MCF 10A (cell line): ENCODE measurements around the gene DPYD. TPM values are rescaled to one million over a fixed set of nuclear protein-coding genes. Genes with fewer than 3 reads are reported as not detected.

Experiments
- BruUV-seq: library from RNA; stranded (reverse); fragments of 400-500 nt; replicated peaks from 2 replicates; lab custom pipeline; 2021; lab: Mats Ljungman, UMichigan
- CTCF ChIA-PET: fragments of 300-600 bp; sonication (Branson Sonifier 250); formaldehyde crosslinking; extraction: SDS; loops from one replicate; lab custom pipeline; 2021; ENCODE audit warnings: antibody characterized with exemption, inconsistent platforms; lab: Yijun Ruan, JAX
- POLR2A ChIA-PET: fragments of 300-600, 350-650 bp; sonication (Branson Sonifier 250); formaldehyde crosslinking; extraction: SDS; loops from one replicate; lab custom pipeline; 2020; ENCODE audit warnings: antibody characterized with exemption, inconsistent platforms; lab: Yijun Ruan, JAX
- DNase-seq: peaks from one replicate; pipeline ENCODE4 v3.0.0-alpha.2; 2018; ENCODE audit not compliant: unreplicated experiment
- H3K27ac Mint-ChIP-seq: one replicate; pipeline ENCODE4 v1.8.0; 2022; ENCODE audit warnings: mild to moderate bottlenecking, low read depth, mixed read lengths; ENCODE audit not compliant: unreplicated experiment
- H3K27me3 Mint-ChIP-seq: one replicate; pipeline ENCODE4 v1.8.0; 2022; ENCODE audit warnings: mixed read lengths; ENCODE audit not compliant: insufficient read depth, unreplicated experiment
- H3K36me3 Mint-ChIP-seq: one replicate; pipeline ENCODE4 v1.8.0; 2022; ENCODE audit warnings: mild to moderate bottlenecking, moderate library complexity, mixed read lengths; ENCODE audit not compliant: insufficient read depth, unreplicated experiment
- H3K4me1 Mint-ChIP-seq: one replicate; pipeline ENCODE4 v1.8.0; 2022; ENCODE audit warnings: mixed read lengths; ENCODE audit not compliant: insufficient read depth, unreplicated experiment
- H3K4me3 Mint-ChIP-seq: one replicate; pipeline ENCODE4 v1.8.0; 2022; ENCODE audit warnings: mild to moderate bottlenecking, moderate library complexity, mixed read lengths; ENCODE audit not compliant: unreplicated experiment
- H3K9me3 Mint-ChIP-seq: one replicate; pipeline ENCODE4 v1.8.0; 2022; ENCODE audit warnings: mixed read lengths; ENCODE audit not compliant: unreplicated experiment
- intact Hi-C: fragments of 100-400 bp; cut with micrococcal nuclease; formaldehyde crosslinking; loops from 2 replicates; pipeline ENCODE4 v1.14.1; 2022
- total RNA-seq: library from RNA; stranded (reverse); gene quantifications from 2 replicates; pipeline ENCODE4 v1.2.3, GENCODE V29; 2022
- TF ChIP-seq, protein P1 (sequence below): fragments of 200-600 bp; IDR thresholded peaks from one replicate; pipeline ENCODE4 v1.8.0; 2022; ENCODE audit warnings: antibody characterized with exemption, mild to moderate bottlenecking; ENCODE audit not compliant: unreplicated experiment

DPYD gene
- total RNA-seq, 1 experiment from 2014 or later, result 48.2 TPM

DNA sequence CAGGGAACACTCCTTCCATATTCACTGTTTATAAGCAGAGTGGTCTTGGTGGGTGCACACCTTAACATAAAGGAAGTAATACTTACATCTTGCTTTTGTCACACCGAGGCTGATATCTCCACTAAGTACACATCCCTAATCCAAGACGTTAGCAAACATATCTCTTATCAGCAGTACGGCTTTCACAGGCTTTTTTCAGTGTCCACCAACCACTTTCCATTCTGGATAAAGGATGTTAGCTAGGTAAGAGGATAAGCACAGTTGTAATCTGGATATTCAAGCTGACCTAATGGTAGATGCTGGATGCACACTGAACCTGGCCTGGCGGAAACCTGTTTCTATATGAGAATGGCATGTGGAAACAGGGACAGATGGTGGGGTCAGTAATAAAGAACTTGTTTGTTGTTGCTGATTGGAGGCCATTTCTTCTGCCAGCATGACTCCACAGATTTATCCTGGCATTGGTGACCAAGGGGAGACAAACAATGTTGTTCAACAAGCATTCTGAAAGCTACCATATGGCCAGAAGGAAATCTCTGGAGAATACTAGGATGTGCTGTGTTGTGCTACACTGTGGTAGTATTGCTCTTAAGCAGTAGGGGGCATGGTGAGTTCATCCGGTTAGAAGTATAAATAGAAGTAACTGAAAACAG is 782.8 kb downstream of the DPYD start:
- H3K9me3 Mint-ChIP-seq, result no peaks in the 10 kb centered on the region
- TF ChIP-seq, protein P1, sequence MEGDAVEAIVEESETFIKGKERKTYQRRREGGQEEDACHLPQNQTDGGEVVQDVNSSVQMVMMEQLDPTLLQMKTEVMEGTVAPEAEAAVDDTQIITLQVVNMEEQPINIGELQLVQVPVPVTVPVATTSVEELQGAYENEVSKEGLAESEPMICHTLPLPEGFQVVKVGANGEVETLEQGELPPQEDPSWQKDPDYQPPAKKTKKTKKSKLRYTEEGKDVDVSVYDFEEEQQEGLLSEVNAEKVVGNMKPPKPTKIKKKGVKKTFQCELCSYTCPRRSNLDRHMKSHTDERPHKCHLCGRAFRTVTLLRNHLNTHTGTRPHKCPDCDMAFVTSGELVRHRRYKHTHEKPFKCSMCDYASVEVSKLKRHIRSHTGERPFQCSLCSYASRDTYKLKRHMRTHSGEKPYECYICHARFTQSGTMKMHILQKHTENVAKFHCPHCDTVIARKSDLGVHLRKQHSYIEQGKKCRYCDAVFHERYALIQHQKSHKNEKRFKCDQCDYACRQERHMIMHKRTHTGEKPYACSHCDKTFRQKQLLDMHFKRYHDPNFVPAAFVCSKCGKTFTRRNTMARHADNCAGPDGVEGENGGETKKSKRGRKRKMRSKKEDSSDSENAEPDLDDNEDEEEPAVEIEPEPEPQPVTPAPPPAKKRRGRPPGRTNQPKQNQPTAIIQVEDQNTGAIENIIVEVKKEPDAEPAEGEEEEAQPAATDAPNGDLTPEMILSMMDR, result peak; percentile 64
- no TSS peak for BruUV-seq
- peak; percentile 67 for DNase-seq
- intact Hi-C loops, result loop anchor here (1.0 to 5.0 kb wide), 4 partner anchors 104 to 682 kb away; no protein-coding TSS in a partner anchor
- no peak overlapping the region for H3K27ac Mint-ChIP-seq
- CTCF ChIA-PET, result interaction anchor here (0.5 to 2.3 kb wide), 29 partner anchors 10 to 914 kb away, joined by 3 to 15 read pairs (median 4); no protein-coding TSS in a partner anchor
- H3K4me3 Mint-ChIP-seq, result no peak overlapping the region
- H3K27me3 Mint-ChIP-seq, result no peaks in the 10 kb centered on the region
- POLR2A ChIA-PET, result interaction anchor here (0.8 to 1.1 kb wide), 4 partner anchors 11 to 387 kb away, joined by 3 to 4 read pairs (median 3); no protein-coding TSS in a partner anchor
- H3K4me1 Mint-ChIP-seq, result peaks cover 24% of the 10 kb centered on the region
- H3K36me3 Mint-ChIP-seq, result peaks cover 8% of the 10 kb centered on the region

DNA sequence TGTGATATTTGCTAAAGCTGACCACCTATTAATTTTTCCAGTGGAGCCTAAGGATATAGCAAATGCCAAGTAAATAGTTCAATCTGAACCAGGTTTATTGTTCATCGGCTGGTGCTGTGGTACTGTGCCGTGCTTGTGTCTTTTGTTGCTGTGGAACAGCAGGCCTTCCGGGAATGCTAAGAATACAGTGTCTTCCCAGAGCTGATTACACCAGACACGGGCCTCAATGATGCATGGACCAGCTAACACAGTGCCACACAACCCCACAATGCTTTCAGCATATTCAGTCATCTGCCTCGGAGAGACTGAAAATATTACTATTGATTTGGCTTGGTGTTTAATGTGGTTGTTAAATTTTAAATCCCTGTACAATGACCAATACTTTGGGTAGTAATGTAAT is 783.8 kb downstream of the DPYD start:
- intact Hi-C loops, result loop anchor here (5.0 kb wide), 2 partner anchors 105 to 640 kb away; no protein-coding TSS in a partner anchor
- Mint-ChIP-seq H3K36me3 (peaks cover 8% of the 10 kb centered on the region), H3K4me1 (peaks cover 24% of the 10 kb centered on the region), H3K27me3 (no peaks in the 10 kb centered on the region), H3K4me3 (no peak overlapping the region), H3K9me3 (no peaks in the 10 kb centered on the region), H3K27ac (no peak overlapping the region)
- POLR2A ChIA-PET, result interaction anchor here (1.0 kb wide), 1 partner anchor 35 kb away, joined by 3 read pairs; no protein-coding TSS in a partner anchor
- CTCF ChIA-PET, result interaction anchor here (0.6 to 2.0 kb wide), 4 partner anchors 33 to 760 kb away, joined by 3 to 7 read pairs (median 5); no protein-coding TSS in a partner anchor
- TF ChIP-seq, protein P1, result no peak
- no TSS peak for BruUV-seq
- DNase-seq, result no peak

DNA sequence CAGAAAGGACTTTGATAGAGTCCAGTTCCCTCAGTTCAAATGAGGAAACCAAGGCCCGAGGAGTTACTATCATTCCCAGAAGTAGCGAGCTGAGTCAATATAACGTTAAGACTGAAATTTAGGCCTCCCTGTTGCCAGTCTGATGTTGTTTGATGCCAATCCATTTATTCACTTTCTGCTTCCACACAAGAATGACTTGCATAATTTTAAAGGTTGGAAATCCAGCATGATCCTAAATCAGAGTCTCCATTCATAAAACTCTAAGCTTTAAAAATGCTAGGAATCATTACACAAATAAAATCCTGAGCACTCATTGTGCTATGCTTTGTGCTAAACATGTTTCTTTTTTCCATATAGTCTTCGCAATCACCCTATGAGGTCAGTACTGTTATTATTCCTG is 784.9 kb downstream of the DPYD start:
- Mint-ChIP-seq H3K36me3 (peaks cover 8% of the 10 kb centered on the region), H3K27me3 (no peaks in the 10 kb centered on the region), H3K27ac (no peak overlapping the region), H3K4me1 (peaks cover 24% of the 10 kb centered on the region), H3K9me3 (no peaks in the 10 kb centered on the region), H3K4me3 (no peak overlapping the region)
- no peak for DNase-seq
- BruUV-seq, result no TSS peak
- CTCF ChIA-PET, result interaction anchor here (0.7 kb wide), 1 partner anchor 111 kb away, joined by 4 read pairs; no protein-coding TSS in a partner anchor
- POLR2A ChIA-PET, result no interaction called here
- TF ChIP-seq, protein P1, result no peak
- intact Hi-C loops, result loop anchor here (5.0 kb wide), 2 partner anchors 106 to 641 kb away; no protein-coding TSS in a partner anchor

DNA sequence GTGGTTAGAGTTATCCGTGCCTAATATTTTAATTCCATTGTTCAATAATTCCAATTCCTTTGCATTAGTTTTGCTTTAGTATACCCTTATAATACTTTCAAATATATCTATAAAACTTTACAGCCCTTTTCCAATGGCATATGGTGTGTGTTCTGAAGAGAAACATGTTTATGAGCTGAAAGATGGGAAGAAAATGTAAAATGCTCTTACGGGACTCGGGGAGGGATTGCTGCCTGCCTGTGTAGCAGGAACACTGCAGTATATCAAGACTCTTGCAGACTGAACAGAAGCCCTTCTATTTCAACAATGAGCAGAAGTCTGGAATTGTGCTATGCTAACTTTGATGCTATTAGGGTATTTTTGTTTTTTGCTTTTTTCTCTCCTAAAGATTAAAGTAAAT is 792.4 kb downstream of the DPYD start:
- intact Hi-C loops, result no loop called here
- DNase-seq, result no peak
- TF ChIP-seq, protein P1, result no peak
- Mint-ChIP-seq H3K4me1 (no peaks in the 10 kb centered on the region), H3K27me3 (no peaks in the 10 kb centered on the region), H3K9me3 (no peaks in the 10 kb centered on the region), H3K36me3 (no peaks in the 10 kb centered on the region), H3K4me3 (no peak overlapping the region), H3K27ac (no peak overlapping the region)
- CTCF ChIA-PET, result interaction anchor here (0.6 kb wide), 2 partner anchors 1048 to 1067 kb away, joined by 3 read pairs; no protein-coding TSS in a partner anchor
- POLR2A ChIA-PET, result interaction anchor here (0.6 kb wide), 1 partner anchor 87 kb away, joined by 5 read pairs; no protein-coding TSS in a partner anchor
- no TSS peak for BruUV-seq
